Measurements from ENCODE around the gene RNFT2. TPM values are rescaled to one million over a fixed set of nuclear protein-coding genes. Genes with fewer than 3 reads are reported as not detected.

The RNFT2 gene
- total RNA-seq, 1 experiment from 2014 or later: 29.5 TPM

- no CpG with 5 or more reads among the region's 2 CpGs for WGBS (ENCODE audit: extremely low coverage, insufficient read length, low lambda C conversion rate)
- Histone ChIP-seq H4K20me1 (ENCODE audit: control insufficient read depth, insufficient read depth, insufficient read length) (no peaks in the 10 kb centered on the region), H3K27me3 (ENCODE audit: insufficient read depth, low read length) (no peaks in the 10 kb centered on the region), H3K79me2 (ENCODE audit: insufficient read depth, low read length) (no peaks in the 10 kb centered on the region), H3K23ac (ENCODE audit: insufficient read length, low read depth, low read length) (no peak overlapping the region), H3K4me2 (ENCODE audit: insufficient read depth, insufficient read length, low read length) (no peak overlapping the region), H2BK120ac (ENCODE audit: low read depth, low read length, poor library complexity, severe bottlenecking) (no peak overlapping the region), H4K8ac (replicated peaks; ENCODE audit: insufficient read length, low read depth, low read length) (no peak overlapping the region), H3K4me1 (ENCODE audit: insufficient read depth, low read length) (peaks cover 2% of the 10 kb centered on the region; the same call in 1 of the 2 replicates), H2BK15ac (ENCODE audit: low read depth, low read length) (no peak overlapping the region), H3T11ph (ENCODE audit: low read length) (no peak overlapping the region), H2BK20ac (ENCODE audit: low read depth, low read length, poor library complexity, severe bottlenecking) (no peak overlapping the region), H3K9me3 (ENCODE audit: control insufficient read depth, low read depth, low read length) (no peaks in the 10 kb centered on the region), H3K9ac (ENCODE audit: extremely low read depth, insufficient read length, low read length) (no peak overlapping the region), H3K14ac (ENCODE audit: insufficient read depth, low read length) (no peak overlapping the region), H3K4ac (ENCODE audit: low read depth, low read length) (no peak overlapping the region), H3K79me1 (ENCODE audit: insufficient read depth, low read depth, low read length, poor library complexity, severe bottlenecking) (no peaks in the 10 kb centered on the region), H3K23me2 (ENCODE audit: insufficient read length, low read depth, low read length, poor library complexity, severe bottlenecking) (no peaks in the 10 kb centered on the region), H2BK5ac (ENCODE audit: insufficient read length, low read length) (no peak overlapping the region), H3K18ac (ENCODE audit: insufficient read length, low read depth, low read length) (no peak overlapping the region), H4K91ac (ENCODE audit: insufficient read length, low read depth, low read length) (no peak overlapping the region), H3K27ac (ENCODE audit: insufficient read length, low read depth, low read length) (no peak overlapping the region), H3K56ac (ENCODE audit: insufficient read length, low read depth, low read length) (no peak overlapping the region), H4K5ac (ENCODE audit: insufficient read length, low read depth, low read length) (no peak overlapping the region), H2BK12ac (ENCODE audit: insufficient read length, low read depth, low read length) (no peak overlapping the region), H2AFZ (ENCODE audit: low read length) (no peak overlapping the region), H2AK5ac (ENCODE audit: insufficient read length, low read length) (no peak overlapping the region)
- H3K36me3 Mint-ChIP-seq (ENCODE audit: insufficient read depth in 1 of 3, low read depth in 3 of 3): peaks cover 0 to 4% (median 0%) of the 10 kb centered on the region in 3 experiments; a peak in 1 of 7 replicates
- H3K27ac Mint-ChIP-seq: no peak overlapping the region
- no peaks in the 10 kb centered on the region; a peak in 1 of 5 replicates for H3K9me3 Mint-ChIP-seq
- no peak for DNase-seq
- TF ChIP-seq CTCF (conservative IDR thresholded peaks at IDR 0.05): no peak
- peaks cover 14% of the 10 kb centered on the region for H3K27me3 Mint-ChIP-seq (ENCODE audit: low read depth)
- H3K4me1 Mint-ChIP-seq: peaks cover 18 to 20% of the 10 kb centered on the region in 2 experiments
- no peak overlapping the region for H3K4me3 Mint-ChIP-seq
Observed at GRCh38 chr12:116698554-116699075, 39.5 kb upstream of the RNFT2 start.

Measured in H9 (cell line).